ENCODE results near the gene TBL3. TPM values are rescaled to one million over a fixed set of nuclear protein-coding genes. Genes with fewer than 3 reads are reported as not detected.
A peak's percentile ranks its signal among the peaks of the same experiment; 100 is the strongest.
"Not testable (repeated sequence)": the region's sequence is repeated elsewhere in the genome, so short reads cannot be mapped to it uniquely, and the experiment has no call there.

Gene TBL3
- total RNA-seq, 1 experiment from 2014 or later: 51.3 TPM

GRCh38 chr16:1960665-1961630 is 10.9 kb upstream of the TBL3 start:
- peaks cover 61% of the 10 kb centered on the region for H3K79me2 ChIP-seq (ENCODE audit: low read depth)
- peak overlapping the region; percentile 92 for H3K4me2 ChIP-seq
- peak in 1 of 2 experiments; percentile 60 for DNase-seq
- peak overlapping the region; percentile 1 for H3K27ac ChIP-seq
- POLR2A ChIA-PET (ENCODE audit: unreplicated experiment): interaction anchor here (0.6 to 1.2 kb wide), 2 partner anchors 11 to 618 kb away, joined by 8 to 20 read pairs; partner anchors contain the start of gene TBL3
- H3K4me1 ChIP-seq (replicated peaks; ENCODE audit: insufficient read depth): peaks cover 15% of the 10 kb centered on the region
- CTCF ChIA-PET: interaction anchor here (0.6 to 0.7 kb wide), 2 partner anchors 32 to 712 kb away, joined by 3 to 4 read pairs; no protein-coding TSS in a partner anchor
- H3K4me3 ChIP-seq: peak overlapping the region; percentile 95; the same call in 1 of the 2 replicates
- BruUV-seq (replicated peaks): TSS peak; percentile 0
- intact Hi-C loops (cut with micrococcal nuclease; ENCODE audit: unreplicated experiment): loop anchor here (5.0 kb wide), 1 partner anchor 189 kb away; the partner anchor contains the start of genes EME2, MRPS34 and NME3
- H3K9me3 ChIP-seq (ENCODE audit: insufficient read depth, low read depth): no peaks in the 10 kb centered on the region
- peaks cover 47% of the 10 kb centered on the region for H3F3A ChIP-seq (ENCODE audit: insufficient read depth, low read depth)
- TF ChIP-seq CTCF (conservative IDR thresholded peaks at IDR 0.05) (no peak), EZH2 (IDR thresholded peaks at IDR 0.05; ENCODE audit: low read depth) (no peak)
- no peaks in the 10 kb centered on the region for H3K9me2 ChIP-seq (ENCODE audit: insufficient read depth)
- no peaks in the 10 kb centered on the region for H3K27me3 ChIP-seq (ENCODE audit: insufficient read depth, low read depth)
- peaks cover 22% of the 10 kb centered on the region for H3K36me3 ChIP-seq (ENCODE audit: low read depth)
- H4K20me1 ChIP-seq (ENCODE audit: insufficient read depth): peaks cover 37% of the 10 kb centered on the region
- no peak overlapping the region for H2AFZ ChIP-seq

GRCh38 chr16:1961651-1962067 is 10.2 kb upstream of the TBL3 start:
- H3K4me1 ChIP-seq (replicated peaks; ENCODE audit: insufficient read depth): peaks cover 16% of the 10 kb centered on the region
- peaks cover 22% of the 10 kb centered on the region for H3K36me3 ChIP-seq (ENCODE audit: low read depth)
- H3K27ac ChIP-seq: 0 out of 2 replicates have a peak overlapping the region, but pooled peaks have one; percentile 94
- H3K9me3 ChIP-seq (ENCODE audit: insufficient read depth, low read depth): no peaks in the 10 kb centered on the region
- peak overlapping the region; percentile 92 for H3K4me2 ChIP-seq
- H3K27me3 ChIP-seq (ENCODE audit: insufficient read depth, low read depth): no peaks in the 10 kb centered on the region
- peaks cover 66% of the 10 kb centered on the region for H3K79me2 ChIP-seq (ENCODE audit: low read depth)
- TF ChIP-seq CTCF (conservative IDR thresholded peaks at IDR 0.05): no peak
- no peak for TF ChIP-seq EZH2 (IDR thresholded peaks at IDR 0.05; ENCODE audit: low read depth)
- no TSS peak for BruUV-seq (replicated peaks)
- peaks cover 47% of the 10 kb centered on the region for H3F3A ChIP-seq (ENCODE audit: insufficient read depth, low read depth)
- H3K9me2 ChIP-seq (ENCODE audit: insufficient read depth): no peaks in the 10 kb centered on the region
- ChIA-PET POLR2A (ENCODE audit: unreplicated experiment) (no interaction called here), CTCF (no interaction called here)
- no peak for DNase-seq
- H4K20me1 ChIP-seq (ENCODE audit: insufficient read depth): peaks cover 37% of the 10 kb centered on the region
- intact Hi-C loops (cut with micrococcal nuclease; ENCODE audit: unreplicated experiment): loop anchor here (5.0 kb wide), 1 partner anchor 189 kb away; the partner anchor contains the start of genes EME2, MRPS34 and NME3
- H2AFZ ChIP-seq: no peak overlapping the region
- H3K4me3 ChIP-seq: peak overlapping the region; percentile 39; the same call in 1 of the 2 replicates

- POLR2A ChIA-PET (ENCODE audit: unreplicated experiment); CTCF ChIA-PET; H3K9me2 ChIP-seq (ENCODE audit: insufficient read depth); BruUV-seq (replicated peaks); DNase-seq; H3K27me3 ChIP-seq (ENCODE audit: insufficient read depth, low read depth); H3K9me3 ChIP-seq (ENCODE audit: insufficient read depth, low read depth); H2AFZ ChIP-seq: not testable (repeated sequence)
- Histone ChIP-seq H4K20me1 (ENCODE audit: insufficient read depth) (peaks cover 37% of the 10 kb centered on the region), H3K4me3 (peak overlapping the region; percentile 83), H3F3A (ENCODE audit: insufficient read depth, low read depth) (peaks cover 47% of the 10 kb centered on the region), H3K79me2 (ENCODE audit: low read depth) (peaks cover 69% of the 10 kb centered on the region), H3K4me1 (replicated peaks; ENCODE audit: insufficient read depth) (peaks cover 16% of the 10 kb centered on the region), H3K27ac (peak overlapping the region; percentile 94), H3K36me3 (ENCODE audit: low read depth) (peaks cover 22% of the 10 kb centered on the region), H3K4me2 (peak overlapping the region; percentile 92)
- intact Hi-C loops (cut with micrococcal nuclease; ENCODE audit: unreplicated experiment): loop anchor here (5.0 kb wide), 1 partner anchor 190 kb away; the partner anchor contains the start of genes EME2, MRPS34 and NME3
Observed at GRCh38 chr16:1962161-1963153, 9.4 kb upstream of the TBL3 start.
